GM12864 (cell line): Measurements from ENCODE around the gene HS3ST6.
"Not testable (repeated sequence)": the region's sequence is repeated elsewhere in the genome, so short reads cannot be mapped to it uniquely, and the experiment has no call there.

ENCODE experiments used
- DNase-seq: peaks from one replicate; pipeline ENCODE4 v3.0.0-alpha.2; 2011; ENCODE audit warnings: low read depth
- H3K4me3 ChIP-seq: 2 replicates; pipeline ENCODE4 v1.5.1; 2011; ENCODE audit warnings: mild to moderate bottlenecking, low read depth, low read length, control low read depth
- TF ChIP-seq, protein P1 (sequence below): IDR thresholded peaks from 2 replicates; pipeline ENCODE4 v1.5.1; 2011; ENCODE audit warnings: low read depth, mild to moderate bottlenecking, moderate library complexity, low read length, control low read depth, inconsistent platforms; ENCODE audit errors: missing control alignments

The HS3ST6 gene

DNA sequence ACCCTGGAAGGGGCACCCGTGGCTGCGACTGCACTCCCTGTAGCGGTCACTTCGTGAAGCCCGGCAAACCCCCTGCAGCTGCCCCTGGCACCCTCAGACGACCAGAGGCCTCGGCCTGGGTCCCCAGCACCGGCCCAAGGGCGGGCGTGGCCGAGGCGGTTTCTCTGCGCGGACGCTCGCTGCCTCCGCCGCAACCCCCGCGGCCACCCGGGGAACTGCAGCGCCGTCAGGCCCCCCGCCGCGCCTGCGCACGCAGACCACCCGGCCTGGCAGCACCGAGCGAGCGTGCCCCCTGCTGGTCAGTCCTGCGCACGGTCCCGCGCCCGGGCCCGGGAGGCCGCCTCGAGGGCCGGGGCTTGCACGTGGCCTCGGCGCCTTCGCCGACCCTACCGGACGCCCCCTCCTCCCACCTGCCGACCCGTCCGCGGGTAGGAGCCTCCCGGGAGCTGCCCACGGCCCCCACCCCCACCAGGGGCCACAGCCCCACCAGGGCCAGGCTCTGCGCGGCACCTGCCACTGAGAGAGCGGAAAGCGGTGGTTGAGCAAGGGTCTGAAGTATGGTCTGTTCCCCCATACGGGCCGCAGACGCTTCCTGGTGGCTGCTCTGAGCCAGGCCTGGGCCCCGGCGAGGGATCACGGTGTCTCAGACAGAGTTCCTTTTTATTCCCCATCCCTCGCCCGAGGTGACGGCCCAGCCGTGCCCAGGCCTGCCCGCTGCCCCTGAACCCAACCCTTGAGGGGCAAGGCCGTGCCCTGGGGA, 11.5 kb upstream of the HS3ST6 start:
- TF ChIP-seq, protein P1, sequence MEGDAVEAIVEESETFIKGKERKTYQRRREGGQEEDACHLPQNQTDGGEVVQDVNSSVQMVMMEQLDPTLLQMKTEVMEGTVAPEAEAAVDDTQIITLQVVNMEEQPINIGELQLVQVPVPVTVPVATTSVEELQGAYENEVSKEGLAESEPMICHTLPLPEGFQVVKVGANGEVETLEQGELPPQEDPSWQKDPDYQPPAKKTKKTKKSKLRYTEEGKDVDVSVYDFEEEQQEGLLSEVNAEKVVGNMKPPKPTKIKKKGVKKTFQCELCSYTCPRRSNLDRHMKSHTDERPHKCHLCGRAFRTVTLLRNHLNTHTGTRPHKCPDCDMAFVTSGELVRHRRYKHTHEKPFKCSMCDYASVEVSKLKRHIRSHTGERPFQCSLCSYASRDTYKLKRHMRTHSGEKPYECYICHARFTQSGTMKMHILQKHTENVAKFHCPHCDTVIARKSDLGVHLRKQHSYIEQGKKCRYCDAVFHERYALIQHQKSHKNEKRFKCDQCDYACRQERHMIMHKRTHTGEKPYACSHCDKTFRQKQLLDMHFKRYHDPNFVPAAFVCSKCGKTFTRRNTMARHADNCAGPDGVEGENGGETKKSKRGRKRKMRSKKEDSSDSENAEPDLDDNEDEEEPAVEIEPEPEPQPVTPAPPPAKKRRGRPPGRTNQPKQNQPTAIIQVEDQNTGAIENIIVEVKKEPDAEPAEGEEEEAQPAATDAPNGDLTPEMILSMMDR, result peak; percentile 82
- DNase-seq, result peak; percentile 38
- peak overlapping the region; percentile 45 for H3K4me3 ChIP-seq

DNA sequence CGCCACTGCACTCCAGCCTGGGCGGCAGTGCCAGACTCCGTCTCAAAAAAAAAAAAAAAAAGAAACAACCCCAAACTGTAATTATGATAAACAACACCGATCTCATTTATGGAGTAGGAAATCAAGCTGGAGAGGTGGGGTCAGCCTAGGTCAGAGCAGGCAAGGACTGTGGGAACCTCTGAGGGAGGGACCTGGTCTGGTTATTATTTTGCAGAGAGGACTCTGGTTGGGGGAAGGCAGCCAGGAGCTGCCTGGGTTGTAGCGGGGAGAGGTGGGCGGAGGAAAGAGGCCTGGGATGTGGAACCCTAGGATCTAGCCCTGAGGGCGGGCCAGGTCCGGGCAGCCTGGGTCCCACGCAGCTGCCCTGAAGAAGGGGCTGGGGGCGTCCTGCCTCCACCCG, 10.9 kb upstream of the HS3ST6 start:
- TF ChIP-seq, protein P1, result no peak
- DNase-seq, result no peak
- H3K4me3 ChIP-seq, result peak overlapping the region; percentile 45

DNA sequence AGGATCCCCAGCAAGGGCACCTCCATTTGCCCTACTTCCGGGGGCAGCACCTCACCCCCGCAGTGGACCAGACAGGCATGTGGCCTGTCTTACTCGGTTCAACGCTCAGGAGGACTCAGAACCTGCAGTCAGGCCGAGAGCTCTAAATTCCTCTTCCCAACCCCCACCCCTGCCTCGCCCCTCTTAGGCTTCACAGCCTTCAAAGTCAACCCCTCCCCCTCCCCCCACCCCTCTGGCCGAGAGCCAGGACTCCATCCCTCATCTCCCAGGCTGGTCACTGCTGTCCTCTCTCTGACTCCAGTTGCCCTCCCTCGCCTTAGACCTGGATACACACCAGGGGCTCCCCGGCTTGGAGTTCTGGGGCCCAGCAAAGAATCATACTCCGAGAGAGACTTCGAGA, 8.1 kb upstream of the HS3ST6 start:
- DNase-seq, result no peak
- TF ChIP-seq, protein P1, result no peak
- H3K4me3 ChIP-seq, result no peak overlapping the region

DNA sequence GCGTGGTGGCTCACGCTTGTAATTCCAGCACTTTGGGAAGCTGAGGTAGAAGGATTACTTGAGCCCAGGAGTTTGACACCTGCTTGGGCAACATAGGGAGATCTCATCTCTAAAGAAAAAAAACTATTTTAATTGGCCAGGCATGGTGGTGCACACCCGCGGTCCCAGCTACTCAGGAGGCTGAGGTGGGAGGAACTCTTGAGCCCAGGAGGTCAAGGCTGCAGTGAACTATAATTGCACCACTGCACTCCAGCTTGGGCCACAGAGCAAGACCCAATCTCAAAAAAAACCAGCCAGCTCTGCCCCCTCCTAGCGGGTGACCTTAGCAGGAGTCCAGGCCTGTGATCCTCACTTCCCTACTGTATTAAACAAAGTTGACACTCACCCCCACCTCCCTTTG, 5.9 kb upstream of the HS3ST6 start:
- H3K4me3 ChIP-seq, result no peak overlapping the region
- TF ChIP-seq, protein P1, result no peak
- no peak for DNase-seq

DNA sequence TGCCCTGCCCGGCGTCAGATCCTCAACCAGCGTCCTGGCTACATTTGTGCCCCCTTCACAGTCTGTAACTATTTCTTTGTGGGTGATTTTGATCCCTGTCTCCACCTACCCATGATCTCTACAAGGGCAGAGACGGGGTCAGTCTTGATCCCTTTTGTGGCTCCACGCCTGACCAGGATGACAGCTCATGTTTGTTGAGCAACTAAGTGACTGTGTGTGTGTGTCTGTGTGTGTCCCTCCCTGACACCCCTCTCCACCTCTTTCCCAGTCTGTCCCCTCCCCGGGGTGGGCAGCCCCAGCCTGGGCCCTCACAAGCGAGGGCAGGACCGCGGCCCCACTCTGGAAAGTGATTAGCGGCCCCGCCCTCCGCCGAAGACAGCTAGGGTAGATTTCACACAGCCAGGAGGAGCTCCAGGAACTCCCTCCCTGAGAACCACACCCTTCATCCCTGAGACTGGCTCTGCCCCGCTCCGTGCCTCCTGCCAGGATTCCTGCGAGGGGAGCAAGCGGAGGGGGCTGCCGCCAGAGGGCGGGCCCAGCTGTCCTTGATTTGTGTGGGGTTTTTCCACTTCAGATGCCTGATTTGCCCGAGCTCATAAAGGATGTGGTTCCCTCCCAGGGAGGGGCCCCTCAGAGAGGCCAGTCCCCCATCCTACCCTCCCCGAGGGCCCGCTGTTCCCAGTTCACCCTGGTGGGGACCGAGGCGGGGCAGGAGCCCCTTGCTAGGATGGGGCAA, 5.3 kb upstream of the HS3ST6 start:
- H3K4me3 ChIP-seq, result no peak overlapping the region
- no peak for DNase-seq
- TF ChIP-seq, protein P1, result no peak

DNA sequence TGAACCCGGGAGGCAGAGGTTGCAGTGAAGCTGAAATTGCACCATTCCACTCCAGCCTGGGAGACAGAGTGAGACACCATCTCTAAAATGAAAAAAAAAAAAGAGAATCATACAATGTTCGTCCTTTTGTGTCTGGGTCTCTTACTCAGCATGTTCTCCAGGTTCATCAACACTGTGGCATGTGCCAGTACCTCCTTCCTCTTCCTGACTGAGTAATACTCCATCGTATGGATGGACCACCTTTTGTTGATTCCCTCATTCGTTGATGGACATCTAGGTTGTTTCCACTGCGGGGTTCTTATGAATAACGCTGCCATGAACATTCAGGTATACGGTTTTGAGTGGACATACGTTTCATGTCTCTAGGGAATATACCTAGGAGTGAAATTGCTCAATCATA, 4.1 kb upstream of the HS3ST6 start:
- no peak for DNase-seq
- TF ChIP-seq, protein P1, result no peak
- H3K4me3 ChIP-seq, result no peak overlapping the region

DNA sequence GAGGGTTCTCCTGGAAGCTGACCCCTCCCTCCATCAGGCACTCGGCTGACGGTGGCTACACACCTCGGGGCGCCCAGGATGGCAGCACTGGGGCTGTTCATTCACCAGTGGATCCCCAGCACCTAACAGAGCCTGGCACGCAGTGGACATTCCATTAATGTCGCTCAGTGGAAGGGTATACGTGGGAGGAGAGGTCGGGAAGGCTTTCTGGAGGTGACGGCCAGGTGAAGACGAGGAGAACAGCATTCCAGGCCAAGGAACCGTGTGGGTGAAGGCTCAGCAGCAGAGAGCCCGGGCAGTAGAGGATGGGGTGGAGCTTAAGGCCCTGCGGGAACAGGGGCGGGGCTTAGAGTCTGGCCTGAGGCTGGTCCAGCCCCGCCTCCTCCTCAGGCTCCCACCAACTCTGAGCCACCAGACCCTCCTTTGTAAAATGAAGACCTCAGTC, 2.5 kb upstream of the HS3ST6 start:
- H3K4me3 ChIP-seq, result no peak overlapping the region
- TF ChIP-seq, protein P1, result no peak
- no peak for DNase-seq

DNA sequence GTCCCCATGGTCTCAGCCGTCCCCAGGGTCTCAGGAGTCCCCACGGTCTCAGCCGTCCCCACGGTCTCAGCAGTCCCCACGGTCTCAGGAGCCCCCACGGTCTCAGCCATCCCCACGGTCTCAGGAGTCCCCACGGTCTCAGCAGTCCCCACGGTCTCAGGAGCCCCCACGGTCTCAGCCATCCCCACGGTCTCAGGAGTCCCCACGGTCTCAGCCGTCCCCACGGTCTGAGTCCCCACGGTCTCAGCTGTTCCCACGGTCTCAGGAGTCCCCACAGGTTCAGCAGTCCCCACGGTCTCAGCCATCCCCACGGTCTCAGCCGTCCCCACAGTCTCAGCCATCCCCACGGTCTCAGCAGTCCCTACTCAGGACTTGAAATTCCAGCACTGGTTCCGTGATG, 1.9 kb upstream of the HS3ST6 start:
- not testable (repeated sequence) for H3K4me3 ChIP-seq, DNase-seq
